H1 (cell line): ENCODE measurements around the gene ACYP2.

Source experiments
- CHD1 ChIP-seq: IDR thresholded peaks from 2 replicates; pipeline ENCODE4 v1.6.1; 2012; ENCODE audit warnings: low read depth, low read length, improper control_type of control experiment
- EZH2 ChIP-seq: fragments of 200-600 bp; sonication (generic); IDR thresholded peaks from 2 replicates; pipeline ENCODE4 v1.7.1; 2012; ENCODE audit warnings: low read depth, mild to moderate bottlenecking, moderate library complexity, low read length, inconsistent platforms; ENCODE audit not compliant: severe bottlenecking
- FOSL1 ChIP-seq: IDR thresholded peaks from 2 replicates; pipeline ENCODE4 v1.6.1; 2011; ENCODE audit warnings: mild to moderate bottlenecking, low read depth, low read length, moderate library complexity; ENCODE audit not compliant: insufficient read depth
- GABPA ChIP-seq: IDR thresholded peaks from 2 replicates; pipeline ENCODE4 v1.6.1; 2011; ENCODE audit warnings: mild to moderate bottlenecking, low read length, moderate library complexity, borderline replicate concordance; ENCODE audit not compliant: insufficient read depth
- POLR2A ChIP-seq, 2 experiments: IDR thresholded peaks; 1 replicate in 1 of 2; 2 replicates in 1 of 2; pipeline ENCODE4 v1.6.1; 2011; ENCODE audit warnings: low read depth in 2 of 2, low read length in 2 of 2, mild to moderate bottlenecking in 2 of 2; ENCODE audit errors: control extremely low read depth in 1 of 2
- POLR2AphosphoS5 ChIP-seq: IDR thresholded peaks from 2 replicates; pipeline ENCODE4 v1.6.1; 2011; ENCODE audit warnings: low read depth, low read length
- SRF ChIP-seq: IDR thresholded peaks from 2 replicates; pipeline ENCODE4 v1.6.1; 2011; ENCODE audit warnings: mild to moderate bottlenecking, low read depth, low read length, moderate library complexity
- TAF1 ChIP-seq: IDR thresholded peaks from 2 replicates; pipeline ENCODE4 v1.6.1; 2011; ENCODE audit warnings: mild to moderate bottlenecking, low read depth, low read length
- TCF12 ChIP-seq: IDR thresholded peaks from 2 replicates; pipeline ENCODE4 v1.6.1; 2011; ENCODE audit warnings: low read depth, mild to moderate bottlenecking, low read length
- TF ChIP-seq, protein P1 (sequence below): IDR thresholded peaks from 2 replicates; pipeline ENCODE4 v1.6.1; 2012; ENCODE audit warnings: inconsistent platforms
- TF ChIP-seq, protein P2 (sequence below), 3 experiments: IDR thresholded peaks; 1 replicate in 2 of 3; 2 replicates in 1 of 3; pipeline versions ENCODE4 v1.5.1 to v1.6.1; 2011; ENCODE audit warnings: low read length in 3 of 3, mild to moderate bottlenecking in 3 of 3, inconsistent platforms in 2 of 3, low read depth in 1 of 3, moderate library complexity in 1 of 3; ENCODE audit not compliant: insufficient read depth in 1 of 3; ENCODE audit errors: control extremely low read depth in 1 of 3

GRCh38 chr2:54290356-54291025, 175.1 kb downstream of the ACYP2 start:
- TF ChIP-seq EZH2 (no peak), POLR2A (IDR thresholded peaks at IDR 0.05; ENCODE audit: control extremely low read depth in 1 of 2, low read depth in 2 of 2, low read length in 2 of 2) (no peak), SRF (no peak), TCF12 (no peak), POLR2AphosphoS5 (no peak), GABPA (no peak), TAF1 (no peak), CHD1 (no peak), FOSL1 (no peak)
- TF ChIP-seq, protein P1, sequence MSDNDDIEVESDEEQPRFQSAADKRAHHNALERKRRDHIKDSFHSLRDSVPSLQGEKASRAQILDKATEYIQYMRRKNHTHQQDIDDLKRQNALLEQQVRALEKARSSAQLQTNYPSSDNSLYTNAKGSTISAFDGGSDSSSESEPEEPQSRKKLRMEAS: no peak
- TF ChIP-seq, protein P2, sequence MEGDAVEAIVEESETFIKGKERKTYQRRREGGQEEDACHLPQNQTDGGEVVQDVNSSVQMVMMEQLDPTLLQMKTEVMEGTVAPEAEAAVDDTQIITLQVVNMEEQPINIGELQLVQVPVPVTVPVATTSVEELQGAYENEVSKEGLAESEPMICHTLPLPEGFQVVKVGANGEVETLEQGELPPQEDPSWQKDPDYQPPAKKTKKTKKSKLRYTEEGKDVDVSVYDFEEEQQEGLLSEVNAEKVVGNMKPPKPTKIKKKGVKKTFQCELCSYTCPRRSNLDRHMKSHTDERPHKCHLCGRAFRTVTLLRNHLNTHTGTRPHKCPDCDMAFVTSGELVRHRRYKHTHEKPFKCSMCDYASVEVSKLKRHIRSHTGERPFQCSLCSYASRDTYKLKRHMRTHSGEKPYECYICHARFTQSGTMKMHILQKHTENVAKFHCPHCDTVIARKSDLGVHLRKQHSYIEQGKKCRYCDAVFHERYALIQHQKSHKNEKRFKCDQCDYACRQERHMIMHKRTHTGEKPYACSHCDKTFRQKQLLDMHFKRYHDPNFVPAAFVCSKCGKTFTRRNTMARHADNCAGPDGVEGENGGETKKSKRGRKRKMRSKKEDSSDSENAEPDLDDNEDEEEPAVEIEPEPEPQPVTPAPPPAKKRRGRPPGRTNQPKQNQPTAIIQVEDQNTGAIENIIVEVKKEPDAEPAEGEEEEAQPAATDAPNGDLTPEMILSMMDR (IDR thresholded peaks at IDR 0.05; ENCODE audit: control extremely low read depth in 1 of 3, insufficient read depth in 1 of 3, low read depth in 1 of 3, low read length in 3 of 3): no peak
